Stimulated activated CD8-positive, alpha-beta memory T cell treated with anti-CD3 and anti-CD28 coated beads, Interleukin-15, amount 100 ng/mL, for 1 hour (primary cell): ENCODE results near the gene NFKBIL1.

ENCODE experiments used
- DNase-seq: peaks from one replicate; pipeline ENCODE4 v3.0.0-alpha.2; 2020; ENCODE audit warnings: low read depth

Gene NFKBIL1

GRCh38 chr6:31534521-31535040 lies 12.8 kb upstream of the NFKBIL1 start:
- DNase-seq, result no peak

- DNase-seq, result no peak
Observed at GRCh38 chr6:31535538-31536324, 11.7 kb upstream of the NFKBIL1 start.

GRCh38 chr6:31538805-31539400 lies 8.5 kb upstream of the NFKBIL1 start:
- DNase-seq, result no peak

GRCh38 chr6:31540640-31541039 lies 6.8 kb upstream of the NFKBIL1 start:
- no peak for DNase-seq

GRCh38 chr6:31541059-31541657 lies 6.2 kb upstream of the NFKBIL1 start:
- peak; percentile 26 for DNase-seq

GRCh38 chr6:31541658-31542521 lies 5.5 kb upstream of the NFKBIL1 start, which contains the start of gene DDX39B:
Gene DDX39B, minus strand, starts transcription at chr6:31542003. Its CDS starts 1,471 bp downstream, at chr6:31540532.
- peak; percentile 86 for DNase-seq

- no peak for DNase-seq
Observed at GRCh38 chr6:31543639-31544038, 3.8 kb upstream of the NFKBIL1 start.

- DNase-seq, result no peak
Observed at GRCh38 chr6:31544676-31545075, 2.7 kb upstream of the NFKBIL1 start.

GRCh38 chr6:31545291-31545690 lies 2.1 kb upstream of the NFKBIL1 start:
- DNase-seq, result no peak

GRCh38 chr6:31546339-31546957 lies 960 bp upstream of the NFKBIL1 start, which contains the start of gene ATP6V1G2:
Gene ATP6V1G2, minus strand, starts transcription at chr6:31546608. Its CDS starts 49 bp downstream, at chr6:31546559.
- DNase-seq, result peak; percentile 70

GRCh38 chr6:31547727-31548543 lies 527 bp downstream of the NFKBIL1 start:
- DNase-seq, result no peak

GRCh38 chr6:31548544-31548873 lies 1.1 kb downstream of the NFKBIL1 start:
- no peak for DNase-seq

GRCh38 chr6:31551371-31551770 lies 4.0 kb downstream of the NFKBIL1 start:
- DNase-seq, result peak; percentile 47

- DNase-seq, result no peak
Observed at GRCh38 chr6:31556307-31556706, 8.9 kb downstream of the NFKBIL1 start.

GRCh38 chr6:31557443-31558317 lies 10.3 kb downstream of the NFKBIL1 start:
- DNase-seq, result no peak

- no peak for DNase-seq
Observed at GRCh38 chr6:31558318-31558625, 10.9 kb downstream of the NFKBIL1 start.

GRCh38 chr6:31558631-31559500 lies 11.5 kb downstream of the NFKBIL1 start:
- DNase-seq, result no peak

- no peak for DNase-seq
Observed at GRCh38 chr6:31559606-31559957, 12.2 kb downstream of the NFKBIL1 start.
